GM19438 (cell line): Measurements from ENCODE around the gene PAMR1.

Experiments used
- ATAC-seq: cut with Tn5 transposase; IDR thresholded peaks from one replicate; pipeline ENCODE4 v1.9.1; 2021; ENCODE audit warnings: low read depth; ENCODE audit not compliant: unreplicated experiment

PAMR1 gene

GRCh38 chr11:35461917-35462538, 63.4 kb downstream of the PAMR1 start:
- no peak for ATAC-seq

GRCh38 chr11:35459489-35459888, 65.9 kb downstream of the PAMR1 start:
- no peak for ATAC-seq

DNA sequence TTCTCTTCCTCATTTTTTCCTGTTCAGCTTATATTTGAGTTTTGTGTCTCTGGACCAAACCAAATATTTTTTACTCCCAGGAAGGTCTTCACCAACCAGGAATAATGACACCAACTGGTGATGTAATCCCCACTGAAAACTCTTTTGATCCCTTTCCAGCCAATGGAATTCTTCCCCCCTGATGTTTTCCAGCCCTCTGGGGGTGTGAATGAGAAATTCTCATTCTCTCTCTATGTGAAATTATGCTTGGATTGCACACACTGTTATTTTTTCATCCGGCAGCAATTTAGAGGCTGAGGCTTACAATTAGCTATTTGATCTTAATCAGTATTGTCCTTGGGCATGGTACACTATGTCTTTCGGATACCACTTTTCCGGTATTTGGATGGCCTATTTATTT, 66.6 kb downstream of the PAMR1 start:
- no peak for ATAC-seq

DNA sequence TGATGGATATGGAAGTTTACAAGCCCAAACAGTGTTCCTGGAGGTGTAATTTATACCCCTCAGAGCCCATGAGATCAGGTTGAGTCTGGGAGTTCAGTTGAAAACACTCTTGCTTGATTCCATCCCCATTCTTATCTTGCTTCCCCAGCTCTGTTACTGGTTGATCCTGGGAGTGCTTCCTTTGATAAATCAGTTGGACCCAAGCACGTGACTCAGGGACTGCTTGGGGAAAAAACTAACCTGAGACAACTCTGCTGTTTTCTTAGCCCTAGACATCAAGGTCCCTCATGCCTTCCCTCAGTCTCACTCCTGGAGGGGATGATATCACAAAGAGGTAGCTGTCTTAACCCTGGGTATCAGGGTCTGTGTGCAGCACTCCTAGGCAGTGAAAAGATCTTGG, 71.1 kb downstream of the PAMR1 start:
- ATAC-seq = no peak

DNA sequence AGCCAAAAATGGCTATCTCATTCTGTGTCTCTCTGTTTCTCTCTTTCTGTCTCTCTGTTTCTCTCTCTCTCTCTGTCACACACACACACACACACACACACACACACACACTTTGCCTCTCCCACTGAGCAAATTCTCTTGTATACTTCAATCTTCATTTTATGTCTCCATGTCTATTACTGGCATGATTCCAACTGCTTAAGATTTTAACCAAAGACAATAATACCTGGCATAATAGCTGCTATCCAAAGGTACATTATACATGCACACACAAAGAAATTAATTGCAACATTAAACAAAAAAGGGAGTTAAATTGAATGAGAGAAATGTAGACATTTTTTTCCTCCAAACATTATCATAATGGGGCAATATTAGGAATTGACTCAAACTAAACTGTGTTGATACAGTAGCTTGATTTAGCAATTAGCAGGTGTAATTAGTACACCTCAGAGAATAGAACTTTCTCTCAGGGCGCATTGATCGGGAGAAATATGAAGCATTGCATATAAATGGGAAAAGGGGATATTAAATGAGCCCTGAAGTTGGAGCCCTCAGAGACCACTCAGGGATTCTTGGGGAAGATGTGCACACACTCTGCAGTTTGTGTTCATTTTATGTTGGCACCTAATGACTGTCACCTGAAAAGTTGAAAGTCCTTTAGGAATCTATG, 88.7 kb downstream of the PAMR1 start:
- ATAC-seq = no peak

GRCh38 chr11:35433588-35433987, 91.8 kb downstream of the PAMR1 start:
- no peak for ATAC-seq

- no peak for ATAC-seq
Observed at GRCh38 chr11:35432464-35432863, 93.0 kb downstream of the PAMR1 start.

- no peak for ATAC-seq
Observed at GRCh38 chr11:35427071-35427470, 98.3 kb downstream of the PAMR1 start.

DNA sequence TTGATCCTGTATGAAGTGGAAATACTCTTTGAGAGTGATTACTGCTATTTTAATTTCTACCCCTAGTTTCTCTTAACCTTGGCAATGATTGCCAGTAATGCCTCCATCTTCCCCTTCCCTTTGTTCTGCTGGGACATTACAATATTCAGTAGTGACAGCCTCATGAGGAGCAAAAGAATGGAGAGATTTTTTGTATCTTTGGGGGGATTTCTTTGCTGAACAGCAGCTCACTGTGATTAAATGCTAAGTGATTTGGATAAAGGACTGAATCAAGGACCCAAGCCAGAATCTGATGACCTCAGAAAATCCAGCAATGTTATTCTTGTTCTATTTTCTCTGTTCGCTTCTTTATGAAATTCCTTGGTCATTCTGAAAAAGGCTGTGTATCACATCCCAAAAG, 99.1 kb downstream of the PAMR1 start:
- no peak for ATAC-seq

- no peak for ATAC-seq
Observed at GRCh38 chr11:35425603-35426212, 99.7 kb downstream of the PAMR1 start.

- no peak for ATAC-seq
Observed at GRCh38 chr11:35424157-35424940, 101.1 kb downstream of the PAMR1 start.

DNA sequence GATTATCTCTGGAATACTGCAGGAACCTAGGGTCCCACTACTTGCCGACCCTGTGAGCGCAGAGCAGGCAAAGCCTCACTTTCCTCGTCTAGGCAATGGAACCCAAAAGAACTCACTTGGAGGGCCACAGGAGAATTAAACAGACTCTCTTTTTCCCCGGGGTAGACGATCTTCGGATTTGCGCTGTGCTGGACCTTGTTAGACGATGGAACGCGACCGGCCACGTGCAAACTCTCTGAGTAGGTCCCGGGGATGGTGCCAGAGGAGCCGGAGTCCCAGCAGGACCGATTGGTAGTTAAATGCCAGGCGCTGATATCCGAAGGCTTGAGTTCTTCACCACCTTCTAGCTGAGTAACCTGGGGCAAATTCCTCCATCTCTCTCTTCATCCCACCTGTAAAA, 105.0 kb downstream of the PAMR1 start:
- ATAC-seq = no peak

- ATAC-seq = no peak
Observed at GRCh38 chr11:35419830-35420333, 105.5 kb downstream of the PAMR1 start.

DNA sequence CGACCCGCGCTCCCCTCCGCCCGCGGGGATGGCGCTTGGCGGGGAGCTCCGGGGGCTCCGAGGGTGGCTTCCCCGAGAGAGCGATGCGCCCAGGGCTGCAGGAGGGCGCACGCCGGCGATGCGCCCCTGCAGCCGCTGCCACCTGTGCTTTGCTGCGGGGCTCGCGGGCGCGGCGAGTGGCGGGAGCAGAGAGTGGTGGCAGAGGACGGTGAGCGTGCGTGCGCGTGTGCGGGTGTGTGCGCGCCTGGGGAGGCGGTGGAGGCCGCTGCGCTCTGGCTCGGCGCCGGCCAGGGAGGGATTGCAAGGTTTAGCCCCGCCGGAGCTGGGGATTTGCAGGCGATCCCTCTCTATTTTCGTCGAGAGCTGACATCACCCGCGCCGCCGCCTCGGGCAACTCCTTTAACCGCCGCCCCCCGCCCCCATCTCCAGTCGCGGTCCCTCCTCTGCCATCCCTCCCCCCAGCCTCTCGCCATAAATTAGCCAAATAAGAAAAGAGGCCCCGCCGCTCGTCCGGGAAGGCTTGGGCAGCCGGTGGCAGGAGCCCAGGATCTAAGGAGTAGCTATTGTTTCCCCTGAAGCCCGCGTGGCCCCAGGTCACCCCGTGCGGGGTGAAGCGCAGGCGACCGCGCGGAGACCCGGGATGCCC, 106.1 kb downstream of the PAMR1 start, which contains the start of gene SLC1A2:
SLC1A2 (minus strand) TSS at position 375 of the 646 bp plus-strand sequence. CDS start 592 bp downstream, outside the sequence.
- ATAC-seq = no peak

DNA sequence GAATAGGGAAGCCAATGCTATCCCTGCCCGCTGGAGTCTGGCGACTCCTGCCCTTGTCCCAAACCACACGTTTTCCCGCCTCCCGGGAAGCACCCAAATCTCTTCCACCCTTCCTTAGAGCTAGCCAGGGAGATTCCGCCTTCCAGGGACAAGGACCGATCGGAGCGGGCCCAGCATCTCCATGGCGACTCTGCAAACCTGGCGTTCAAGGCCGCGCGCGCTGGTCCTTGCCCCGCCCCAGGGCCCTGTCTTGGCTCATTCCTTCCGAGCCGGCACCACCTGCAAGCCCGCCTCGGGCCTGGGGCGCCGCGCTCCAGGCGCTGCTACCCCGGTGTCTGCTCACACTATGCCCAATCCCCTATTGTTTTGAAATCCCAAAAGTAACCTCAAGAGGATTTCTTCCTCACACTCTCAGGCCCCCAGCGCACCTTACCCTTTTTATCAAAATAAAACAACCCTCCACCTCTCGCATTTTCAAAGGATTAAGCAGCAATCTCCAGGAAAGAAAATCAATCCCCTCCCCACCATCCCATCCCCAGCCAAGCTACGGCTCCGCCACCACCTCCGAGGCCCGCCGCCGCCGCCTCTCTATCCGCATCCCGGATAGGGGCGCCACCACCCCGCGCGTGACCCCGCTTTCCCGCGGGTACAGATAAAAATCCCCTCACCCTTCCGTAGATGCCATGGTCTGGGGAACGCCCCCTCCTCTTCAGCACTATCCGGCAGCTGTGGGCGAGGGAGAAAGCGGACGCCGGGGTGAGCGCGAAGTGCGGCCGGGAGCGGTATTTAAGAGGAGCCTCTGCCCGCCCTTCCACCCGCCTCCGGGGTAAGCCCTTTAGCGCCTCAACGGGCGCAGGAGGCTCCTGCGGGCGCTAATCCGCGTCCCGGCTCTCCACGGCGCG, 106.9 kb downstream of the PAMR1 start:
- ATAC-seq = no peak

DNA sequence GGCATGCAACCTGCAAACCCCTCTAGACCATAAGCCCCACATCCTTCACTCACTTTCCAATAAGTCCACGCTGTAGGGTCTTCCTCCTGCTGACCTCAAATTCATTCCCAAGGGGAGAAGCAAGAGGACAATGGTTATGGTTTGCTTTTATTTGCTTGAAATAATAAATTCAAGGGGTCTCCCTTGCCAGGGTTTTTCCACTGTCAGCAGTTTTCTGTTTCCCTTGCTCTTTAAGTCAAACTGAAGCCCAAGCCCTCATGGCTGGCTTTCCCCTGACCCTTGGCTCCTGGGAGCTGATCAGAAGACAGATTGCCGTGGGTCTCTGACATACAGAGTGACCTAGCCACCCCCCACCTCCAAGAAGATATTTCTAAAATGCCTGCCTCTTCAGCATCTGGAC, 109.9 kb downstream of the PAMR1 start:
- no peak for ATAC-seq

DNA sequence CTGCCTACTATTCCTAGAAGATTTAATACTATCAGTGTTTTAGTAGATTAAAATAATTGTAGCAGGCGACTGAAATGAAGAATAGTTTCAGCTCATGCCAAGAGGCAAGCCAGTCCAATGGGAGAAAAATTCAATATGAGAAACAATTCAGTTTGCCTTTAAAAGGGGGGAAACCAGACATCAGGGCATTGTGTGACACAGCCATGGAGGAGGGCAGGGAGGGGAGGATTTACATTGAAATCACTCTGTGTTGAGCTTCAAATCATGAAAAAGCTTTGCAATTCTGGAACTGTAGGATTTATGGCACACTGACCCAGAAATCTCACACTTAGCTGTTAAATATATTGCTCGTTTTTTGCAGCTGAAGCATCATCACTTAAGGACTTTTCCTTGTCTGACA, 110.6 kb downstream of the PAMR1 start:
- ATAC-seq = no peak

DNA sequence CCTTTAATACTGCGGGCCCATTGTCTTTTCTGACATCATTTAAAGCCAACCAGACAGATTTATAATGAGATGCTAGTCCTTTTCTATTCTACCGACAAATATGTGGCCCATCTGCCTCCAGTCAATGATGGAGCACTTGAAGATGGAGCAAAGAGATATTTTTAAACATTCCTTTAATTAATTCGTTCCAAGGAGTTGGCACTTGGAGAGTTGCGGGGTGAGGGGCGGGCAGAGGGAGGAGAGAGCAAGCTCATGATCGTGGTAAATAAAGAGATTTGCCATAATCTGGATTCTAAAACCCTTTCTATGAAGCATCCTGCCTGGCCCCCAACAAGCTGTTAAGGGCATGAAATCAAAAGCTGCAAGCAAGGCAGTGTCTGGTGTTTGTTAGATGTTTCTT, 111.1 kb downstream of the PAMR1 start:
- no peak for ATAC-seq

- no peak for ATAC-seq
Observed at GRCh38 chr11:35413598-35413997, 111.8 kb downstream of the PAMR1 start.

DNA sequence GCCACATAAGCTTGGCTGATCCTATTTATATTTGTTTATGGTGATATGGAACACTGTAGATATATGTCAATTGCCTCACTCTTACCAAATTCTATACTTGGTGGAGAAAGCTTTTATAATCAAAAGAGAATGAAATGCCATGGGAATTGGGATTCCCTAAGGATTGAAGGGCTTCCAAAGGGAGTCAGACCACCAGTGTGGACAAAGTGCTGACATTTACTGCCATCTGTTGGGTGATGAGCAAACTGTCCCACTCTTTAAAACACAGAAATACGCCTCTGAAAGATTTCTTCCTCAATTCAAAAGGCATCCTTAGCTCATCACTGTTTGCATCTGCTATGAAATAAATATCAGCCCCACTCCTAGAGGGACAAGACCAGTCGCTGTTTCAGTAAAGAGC, 113.1 kb downstream of the PAMR1 start:
- no peak for ATAC-seq
